ENCODE data around the gene HLF. TPM values are rescaled to one million over a fixed set of nuclear protein-coding genes. Genes with fewer than 3 reads are reported as not detected.

Gene HLF
- total and polyA plus RNA-seq, 2 donors: 0.57 to 1.8 TPM

GRCh38 chr17:55291114-55291507, 26.4 kb downstream of the HLF start:
- no peak for DNase-seq (ENCODE audit: low read depth in 6 of 9, low spot score in 9 of 9)
- Histone ChIP-seq H3K9me3 (ENCODE audit: control insufficient read depth in 2 of 2, insufficient read depth in 1 of 2, low read length in 1 of 2) (no peaks in the 10 kb centered on the region), H3K36me3 (ENCODE audit: control insufficient read depth in 2 of 2, insufficient read depth in 2 of 2, low read length in 1 of 2) (no peaks in the 10 kb centered on the region), H3K27me3 (ENCODE audit: control insufficient read depth in 2 of 2, insufficient read depth in 1 of 2, low read length in 1 of 2) (no peaks in the 10 kb centered on the region), H3K4me1 (ENCODE audit: control insufficient read depth in 2 of 2, insufficient read depth in 2 of 2, low read length in 2 of 2) (no peaks in the 10 kb centered on the region), H3K4me3 (ENCODE audit: low read length in 2 of 2) (no peak overlapping the region), H3K27ac (ENCODE audit: low read depth in 1 of 2, low read length in 1 of 2) (no peak overlapping the region)
- 88% methylated on average over 1 of the region's 1 CpG for WGBS

DNA sequence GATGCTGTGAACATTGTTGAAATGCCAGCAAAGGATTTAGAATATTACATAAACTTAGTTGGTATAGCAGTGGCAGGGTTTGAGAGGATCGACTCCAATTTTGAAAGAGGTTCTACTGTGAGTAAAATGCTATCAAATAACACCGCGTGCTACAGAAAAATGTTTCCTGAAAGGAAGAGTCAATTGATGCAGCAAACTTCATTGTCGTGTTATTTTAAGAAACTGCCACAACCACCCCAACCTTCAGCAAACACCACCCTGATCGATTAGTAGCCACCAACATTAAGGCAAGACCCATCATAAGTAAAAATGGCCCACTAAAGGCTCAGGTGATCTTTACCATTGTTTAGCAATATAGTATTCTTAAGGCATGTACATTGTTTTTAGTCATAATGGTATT, 27.3 kb downstream of the HLF start:
- no peak for DNase-seq (ENCODE audit: low read depth in 6 of 9, low spot score in 9 of 9)
- no peaks in the 10 kb centered on the region for H3K9me3 ChIP-seq (ENCODE audit: control insufficient read depth in 2 of 2, insufficient read depth in 1 of 2, low read length in 1 of 2)
- H3K27me3 ChIP-seq (ENCODE audit: control insufficient read depth in 2 of 2, insufficient read depth in 1 of 2, low read length in 1 of 2): no peaks in the 10 kb centered on the region
- no peaks in the 10 kb centered on the region for H3K4me1 ChIP-seq (ENCODE audit: control insufficient read depth in 2 of 2, insufficient read depth in 2 of 2, low read length in 2 of 2)
- 90% methylated on average over 5 of the region's 5 CpGs for WGBS
- H3K36me3 ChIP-seq (ENCODE audit: control insufficient read depth in 2 of 2, insufficient read depth in 2 of 2, low read length in 1 of 2): no peaks in the 10 kb centered on the region
- H3K4me3 ChIP-seq (ENCODE audit: low read length in 2 of 2): no peak overlapping the region
- H3K27ac ChIP-seq (ENCODE audit: low read depth in 1 of 2, low read length in 1 of 2): no peak overlapping the region

- Histone ChIP-seq H3K27me3 (ENCODE audit: control insufficient read depth in 2 of 2, insufficient read depth in 1 of 2, low read length in 1 of 2) (no peaks in the 10 kb centered on the region), H3K36me3 (ENCODE audit: control insufficient read depth in 2 of 2, insufficient read depth in 2 of 2, low read length in 1 of 2) (no peaks in the 10 kb centered on the region), H3K4me1 (ENCODE audit: control insufficient read depth in 2 of 2, insufficient read depth in 2 of 2, low read length in 2 of 2) (no peaks in the 10 kb centered on the region), H3K4me3 (ENCODE audit: low read length in 2 of 2) (no peak overlapping the region), H3K27ac (ENCODE audit: low read depth in 1 of 2, low read length in 1 of 2) (no peak overlapping the region), H3K9me3 (ENCODE audit: control insufficient read depth in 2 of 2, insufficient read depth in 1 of 2, low read length in 1 of 2) (no peaks in the 10 kb centered on the region)
- WGBS: 29% methylated on average over 13 of the region's 13 CpGs
- no peak for DNase-seq (ENCODE audit: low read depth in 6 of 9, low spot score in 9 of 9)
These were observed 29.4 kb downstream of the HLF start for GRCh38 chr17:55294042-55294751.

DNA sequence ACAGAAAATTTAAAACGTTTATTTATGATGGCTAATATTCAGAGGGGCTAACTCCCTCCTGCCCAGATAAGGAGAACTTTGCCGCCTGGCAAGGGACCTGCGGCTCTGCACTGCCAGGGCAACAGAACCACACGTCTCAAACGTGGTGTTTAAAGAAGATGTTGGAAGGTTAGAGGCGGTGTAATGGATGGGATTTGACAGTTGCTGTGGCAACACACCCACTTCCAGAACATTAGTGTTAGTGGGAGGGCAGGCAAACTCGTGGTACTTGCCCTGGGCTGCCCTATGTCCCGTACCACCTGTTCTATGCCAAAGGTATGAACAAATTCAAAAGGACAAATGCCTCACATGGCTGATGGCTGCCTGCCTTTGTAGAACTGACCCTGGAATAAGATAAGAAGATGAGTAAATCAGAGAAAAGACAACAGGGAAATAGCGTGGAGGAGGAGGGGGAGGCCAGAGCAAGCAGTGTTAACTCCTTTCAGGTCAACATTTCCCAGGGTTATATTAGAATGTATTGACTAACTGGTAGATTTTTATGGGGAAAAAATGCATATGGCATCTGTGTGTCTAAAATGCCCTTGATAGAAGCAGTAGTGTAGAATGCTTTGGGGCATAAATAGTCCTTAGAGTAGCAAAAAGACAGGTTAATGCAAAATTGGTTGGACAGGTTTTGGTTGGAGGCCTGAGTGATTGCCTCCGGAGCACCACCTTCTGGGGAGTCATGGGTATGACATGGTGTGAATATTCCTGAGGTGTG, 30.8 kb downstream of the HLF start:
- peak in 8 of 9 donors; percentile 29 to 67 (median 37) for DNase-seq (ENCODE audit: low read depth in 6 of 9, low spot score in 9 of 9)
- no peaks in the 10 kb centered on the region for H3K36me3 ChIP-seq (ENCODE audit: control insufficient read depth in 2 of 2, insufficient read depth in 2 of 2, low read length in 1 of 2)
- H3K4me1 ChIP-seq (ENCODE audit: control insufficient read depth in 2 of 2, insufficient read depth in 2 of 2, low read length in 2 of 2): no peaks in the 10 kb centered on the region
- no peaks in the 10 kb centered on the region for H3K9me3 ChIP-seq (ENCODE audit: control insufficient read depth in 2 of 2, insufficient read depth in 1 of 2, low read length in 1 of 2)
- H3K27me3 ChIP-seq (ENCODE audit: control insufficient read depth in 2 of 2, insufficient read depth in 1 of 2, low read length in 1 of 2): no peaks in the 10 kb centered on the region
- WGBS: 69% methylated on average over 10 of the region's 10 CpGs
- H3K27ac ChIP-seq (ENCODE audit: low read depth in 1 of 2, low read length in 1 of 2): no peak overlapping the region
- H3K4me3 ChIP-seq (ENCODE audit: low read length in 2 of 2): no peak overlapping the region

DNA sequence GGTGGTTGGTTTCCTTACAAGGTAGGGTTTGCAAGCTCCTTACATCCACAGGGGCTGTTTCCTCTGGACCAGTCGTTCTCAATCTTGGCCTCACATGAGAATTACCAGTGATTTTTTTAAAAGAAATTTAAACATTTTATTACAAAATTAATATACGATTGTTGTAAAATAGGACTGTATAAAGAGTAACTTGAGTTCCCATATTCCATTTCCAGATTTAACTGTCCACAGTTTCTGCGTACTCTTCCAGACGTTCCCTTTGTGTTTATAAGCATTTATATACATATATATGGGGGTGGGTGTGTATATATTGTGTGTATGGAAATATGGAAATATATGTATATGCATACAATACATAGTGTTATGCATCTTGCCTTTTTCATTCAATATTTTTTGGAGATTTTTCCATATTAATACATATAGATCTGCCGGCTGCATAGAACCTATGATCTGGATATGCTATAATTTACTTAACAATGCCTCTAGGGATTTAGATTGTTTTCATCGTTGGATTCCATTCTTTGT, 31.5 kb downstream of the HLF start:
- Histone ChIP-seq H3K27me3 (ENCODE audit: control insufficient read depth in 2 of 2, insufficient read depth in 1 of 2, low read length in 1 of 2) (no peaks in the 10 kb centered on the region), H3K4me1 (ENCODE audit: control insufficient read depth in 2 of 2, insufficient read depth in 2 of 2, low read length in 2 of 2) (no peaks in the 10 kb centered on the region), H3K9me3 (ENCODE audit: control insufficient read depth in 2 of 2, insufficient read depth in 1 of 2, low read length in 1 of 2) (no peaks in the 10 kb centered on the region), H3K36me3 (ENCODE audit: control insufficient read depth in 2 of 2, insufficient read depth in 2 of 2, low read length in 1 of 2) (no peaks in the 10 kb centered on the region), H3K27ac (ENCODE audit: low read depth in 1 of 2, low read length in 1 of 2) (no peak overlapping the region), H3K4me3 (ENCODE audit: low read length in 2 of 2) (no peak overlapping the region)
- WGBS: 69% methylated on average over 6 of the region's 6 CpGs
- no peak for DNase-seq (ENCODE audit: low read depth in 6 of 9, low spot score in 9 of 9)

DNA sequence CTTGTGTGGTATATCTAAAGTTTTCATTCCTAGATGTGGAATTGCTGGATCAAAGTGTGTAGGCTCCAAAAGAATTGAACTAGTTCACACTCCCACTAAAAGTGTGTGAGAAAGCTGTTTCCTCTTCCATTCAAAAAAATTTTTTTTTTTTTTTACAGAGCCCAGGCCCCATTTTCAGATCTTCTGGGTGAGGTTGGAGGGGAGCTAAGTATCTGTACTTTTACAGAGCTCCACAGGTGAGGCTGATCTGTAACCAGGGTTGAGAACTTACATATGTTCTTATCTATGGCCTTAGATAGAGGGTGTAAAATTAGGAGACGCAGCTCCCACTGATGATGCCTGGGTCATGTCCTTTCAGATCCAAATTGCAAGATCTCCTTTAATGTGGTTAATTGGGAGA, 31.9 kb downstream of the HLF start:
- Histone ChIP-seq H3K9me3 (ENCODE audit: control insufficient read depth in 2 of 2, insufficient read depth in 1 of 2, low read length in 1 of 2) (no peaks in the 10 kb centered on the region), H3K36me3 (ENCODE audit: control insufficient read depth in 2 of 2, insufficient read depth in 2 of 2, low read length in 1 of 2) (no peaks in the 10 kb centered on the region), H3K4me1 (ENCODE audit: control insufficient read depth in 2 of 2, insufficient read depth in 2 of 2, low read length in 2 of 2) (no peaks in the 10 kb centered on the region), H3K27ac (ENCODE audit: low read depth in 1 of 2, low read length in 1 of 2) (no peak overlapping the region), H3K4me3 (ENCODE audit: low read length in 2 of 2) (no peak overlapping the region), H3K27me3 (ENCODE audit: control insufficient read depth in 2 of 2, insufficient read depth in 1 of 2, low read length in 1 of 2) (no peaks in the 10 kb centered on the region)
- no peak for DNase-seq (ENCODE audit: low read depth in 6 of 9, low spot score in 9 of 9)
- 100% methylated on average over 1 of the region's 1 CpG for WGBS

- H3K36me3 ChIP-seq (ENCODE audit: control insufficient read depth in 2 of 2, insufficient read depth in 2 of 2, low read length in 1 of 2): no peaks in the 10 kb centered on the region
- no peak overlapping the region for H3K4me3 ChIP-seq (ENCODE audit: low read length in 2 of 2)
- WGBS: 92% methylated on average over 3 of the region's 3 CpGs
- no peaks in the 10 kb centered on the region for H3K4me1 ChIP-seq (ENCODE audit: control insufficient read depth in 2 of 2, insufficient read depth in 2 of 2, low read length in 2 of 2)
- H3K9me3 ChIP-seq (ENCODE audit: control insufficient read depth in 2 of 2, insufficient read depth in 1 of 2, low read length in 1 of 2): no peaks in the 10 kb centered on the region
- DNase-seq (ENCODE audit: low read depth in 6 of 9, low spot score in 9 of 9): no peak
- no peak overlapping the region for H3K27ac ChIP-seq (ENCODE audit: low read depth in 1 of 2, low read length in 1 of 2)
- H3K27me3 ChIP-seq (ENCODE audit: control insufficient read depth in 2 of 2, insufficient read depth in 1 of 2, low read length in 1 of 2): no peaks in the 10 kb centered on the region
These were observed 33.5 kb downstream of the HLF start for GRCh38 chr17:55298111-55298730.

DNA sequence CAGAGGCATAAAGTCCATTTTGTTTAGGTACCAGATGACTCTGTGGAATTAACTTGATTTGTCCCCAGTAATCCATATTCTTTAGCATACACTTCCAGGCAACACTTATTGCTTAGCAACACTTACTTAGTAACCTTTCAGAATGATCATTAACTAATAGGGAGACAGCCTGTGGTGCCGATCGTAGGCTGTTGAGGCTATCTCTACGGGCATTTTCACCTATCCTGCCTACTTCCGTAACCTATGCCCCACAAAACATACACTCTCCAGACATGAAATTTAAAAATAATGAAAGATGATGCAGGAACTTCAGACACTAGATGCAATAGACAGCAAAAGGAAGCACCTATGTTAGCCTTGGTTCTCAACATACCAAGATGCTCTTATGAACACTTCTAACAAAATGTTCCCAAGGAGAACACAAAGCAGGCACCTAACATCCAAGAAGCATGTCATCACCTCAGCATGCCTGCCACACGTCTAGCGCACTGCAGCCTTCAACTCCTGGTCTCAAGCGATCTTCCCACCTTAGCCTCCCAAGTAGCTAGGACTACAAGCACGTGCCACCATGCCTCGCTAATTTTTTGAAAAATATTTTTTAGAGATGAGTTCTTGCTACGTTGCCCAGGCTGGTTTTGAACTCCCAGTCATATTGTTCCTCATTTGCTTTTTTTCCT, 34.5 kb downstream of the HLF start:
- WGBS: 97% methylated on average over 10 of the region's 10 CpGs
- H3K27ac ChIP-seq (ENCODE audit: low read depth in 1 of 2, low read length in 1 of 2): no peak overlapping the region
- H3K36me3 ChIP-seq (ENCODE audit: control insufficient read depth in 2 of 2, insufficient read depth in 2 of 2, low read length in 1 of 2): no peaks in the 10 kb centered on the region
- H3K4me3 ChIP-seq (ENCODE audit: low read length in 2 of 2): no peak overlapping the region
- H3K27me3 ChIP-seq (ENCODE audit: control insufficient read depth in 2 of 2, insufficient read depth in 1 of 2, low read length in 1 of 2): no peaks in the 10 kb centered on the region
- H3K4me1 ChIP-seq (ENCODE audit: control insufficient read depth in 2 of 2, insufficient read depth in 2 of 2, low read length in 2 of 2): no peaks in the 10 kb centered on the region
- no peak for DNase-seq (ENCODE audit: low read depth in 6 of 9, low spot score in 9 of 9)
- H3K9me3 ChIP-seq (ENCODE audit: control insufficient read depth in 2 of 2, insufficient read depth in 1 of 2, low read length in 1 of 2): no peaks in the 10 kb centered on the region

DNA sequence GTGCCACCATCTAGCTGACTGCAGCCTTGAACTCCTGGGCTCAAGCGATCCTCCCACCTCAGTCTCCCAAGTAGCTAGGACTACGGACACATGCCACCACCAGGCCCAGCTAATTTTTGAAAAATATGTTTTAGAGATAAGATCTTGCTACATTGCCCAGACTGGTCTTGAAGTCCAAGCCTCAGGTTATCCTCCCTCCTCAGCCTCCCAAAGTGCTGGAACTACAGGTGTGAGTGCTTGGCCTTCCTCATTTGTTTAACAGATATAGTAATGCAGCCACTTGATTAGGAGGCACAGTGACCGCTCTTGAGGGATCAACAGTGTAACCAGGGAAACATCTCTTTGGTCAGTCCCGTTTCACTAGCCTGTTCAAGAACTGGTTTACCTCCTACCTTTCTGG, 35.1 kb downstream of the HLF start:
- Histone ChIP-seq H3K4me1 (ENCODE audit: control insufficient read depth in 2 of 2, insufficient read depth in 2 of 2, low read length in 2 of 2) (no peaks in the 10 kb centered on the region), H3K27ac (ENCODE audit: low read depth in 1 of 2, low read length in 1 of 2) (no peak overlapping the region), H3K27me3 (ENCODE audit: control insufficient read depth in 2 of 2, insufficient read depth in 1 of 2, low read length in 1 of 2) (no peaks in the 10 kb centered on the region), H3K36me3 (ENCODE audit: control insufficient read depth in 2 of 2, insufficient read depth in 2 of 2, low read length in 1 of 2) (no peaks in the 10 kb centered on the region), H3K9me3 (ENCODE audit: control insufficient read depth in 2 of 2, insufficient read depth in 1 of 2, low read length in 1 of 2) (no peaks in the 10 kb centered on the region), H3K4me3 (ENCODE audit: low read length in 2 of 2) (no peak overlapping the region)
- WGBS: 98% methylated on average over 4 of the region's 4 CpGs
- DNase-seq (ENCODE audit: low read depth in 6 of 9, low spot score in 9 of 9): no peak

Measured in thymus (tissue), 11 donors.